Muscle layer of duodenum (tissue), 2 donors: ENCODE data around the gene PABPN1.
A peak's percentile ranks its signal among the peaks of the same experiment; 100 is the strongest.

Experiments used
- H3K27ac ChIP-seq: one replicate; pipeline ENCODE4 v1.7.0; 2013; ENCODE audit warnings: mild to moderate bottlenecking, low read length
- H3K27me3 ChIP-seq: one replicate; pipeline ENCODE4 v1.7.0; 2013; ENCODE audit warnings: low read depth, mild to moderate bottlenecking, control low read depth, low read length
- H3K36me3 ChIP-seq, 2 donors: one replicate each; pipeline ENCODE4 v1.7.0; 2013; ENCODE audit warnings: low read length in 2 of 2, control low read depth in 1 of 2, mild to moderate bottlenecking in 1 of 2; ENCODE audit not compliant: insufficient read depth in 2 of 2, control insufficient read depth in 1 of 2
- H3K4me1 ChIP-seq, 2 donors: one replicate each; pipeline ENCODE4 v1.7.0; 2013; ENCODE audit warnings: low read length in 2 of 2, mild to moderate bottlenecking in 2 of 2, control low read depth in 1 of 2, moderate library complexity in 1 of 2; ENCODE audit not compliant: insufficient read depth in 2 of 2, control insufficient read depth in 1 of 2
- H3K4me3 ChIP-seq, 2 donors: one replicate each; pipeline ENCODE4 v1.7.0; 2013; ENCODE audit warnings: low read length in 2 of 2, low read depth in 1 of 2, mild to moderate bottlenecking in 1 of 2
- H3K9me3 ChIP-seq, 2 donors: one replicate each; pipeline ENCODE4 v1.7.0; 2013; ENCODE audit warnings: low read length in 2 of 2, control low read depth in 1 of 2, mild to moderate bottlenecking in 1 of 2; ENCODE audit not compliant: control insufficient read depth in 1 of 2
- donor health status: healthy.

The PABPN1 gene

GRCh38 chr14:23355871-23356435, 34.7 kb downstream of the PABPN1 start:
- Histone ChIP-seq H3K9me3 (no peaks in the 10 kb centered on the region), H3K4me3 (no peak overlapping the region), H3K27ac (no peak overlapping the region), H3K4me1 (peaks cover 0 to 28% of the 10 kb centered on the region in 2 donors), H3K36me3 (peaks cover 3 to 20% of the 10 kb centered on the region in 2 donors), H3K27me3 (peaks cover 6% of the 10 kb centered on the region)

- Histone ChIP-seq H3K4me1 (peaks cover 2 to 33% of the 10 kb centered on the region in 2 donors), H3K27ac (no peak overlapping the region), H3K4me3 (no peak overlapping the region), H3K36me3 (peaks cover 3 to 22% of the 10 kb centered on the region in 2 donors), H3K27me3 (peaks cover 5% of the 10 kb centered on the region), H3K9me3 (no peaks in the 10 kb centered on the region)
Measured at GRCh38 chr14:23356662-23357061, 35.4 kb downstream of the PABPN1 start.

- Histone ChIP-seq H3K27me3 (no peaks in the 10 kb centered on the region), H3K36me3 (peaks cover 3 to 26% of the 10 kb centered on the region in 2 donors), H3K9me3 (no peaks in the 10 kb centered on the region), H3K27ac (no peak overlapping the region), H3K4me1 (peaks cover 7 to 33% of the 10 kb centered on the region in 2 donors), H3K4me3 (no peak overlapping the region)
Measured at GRCh38 chr14:23357261-23357660, 36.0 kb downstream of the PABPN1 start.

GRCh38 chr14:23358042-23358441, 36.8 kb downstream of the PABPN1 start:
- Histone ChIP-seq H3K4me3 (no peak overlapping the region), H3K27ac (no peak overlapping the region), H3K4me1 (peaks cover 7 to 32% of the 10 kb centered on the region in 2 donors), H3K27me3 (no peaks in the 10 kb centered on the region), H3K9me3 (no peaks in the 10 kb centered on the region), H3K36me3 (peaks cover 3 to 26% of the 10 kb centered on the region in 2 donors)

GRCh38 chr14:23358553-23359166, 37.4 kb downstream of the PABPN1 start:
- Histone ChIP-seq H3K36me3 (peaks cover 3 to 26% of the 10 kb centered on the region in 2 donors), H3K4me3 (no peak overlapping the region), H3K9me3 (no peaks in the 10 kb centered on the region), H3K4me1 (peaks cover 7 to 39% of the 10 kb centered on the region in 2 donors), H3K27me3 (no peaks in the 10 kb centered on the region), H3K27ac (no peak overlapping the region)

GRCh38 chr14:23359167-23359626, 37.9 kb downstream of the PABPN1 start:
- Histone ChIP-seq H3K4me3 (no peak overlapping the region), H3K27me3 (no peaks in the 10 kb centered on the region), H3K9me3 (no peaks in the 10 kb centered on the region), H3K27ac (no peak overlapping the region), H3K36me3 (peaks cover 3 to 26% of the 10 kb centered on the region in 2 donors), H3K4me1 (peaks cover 7 to 44% of the 10 kb centered on the region in 2 donors)

GRCh38 chr14:23359722-23360447, 38.6 kb downstream of the PABPN1 start:
- Histone ChIP-seq H3K4me1 (peaks cover 7 to 47% of the 10 kb centered on the region in 2 donors), H3K36me3 (peaks cover 3 to 26% of the 10 kb centered on the region in 2 donors)

GRCh38 chr14:23360496-23360895, 39.2 kb downstream of the PABPN1 start:
- H3K4me3 ChIP-seq: no peak overlapping the region
- peaks cover 7 to 47% of the 10 kb centered on the region in 2 donors for H3K4me1 ChIP-seq
- H3K36me3 ChIP-seq: peaks cover 3 to 26% of the 10 kb centered on the region in 2 donors
- no peaks in the 10 kb centered on the region for H3K27me3 ChIP-seq
- no peaks in the 10 kb centered on the region for H3K9me3 ChIP-seq
- peak overlapping the region; percentile 50 for H3K27ac ChIP-seq

More at GRCh38 chr14:23359722-23360447, 38.6 kb downstream of the PABPN1 start:
- H3K4me3 ChIP-seq: no peak overlapping the region
- no peak overlapping the region for H3K27ac ChIP-seq
- H3K9me3 ChIP-seq: no peaks in the 10 kb centered on the region
- H3K27me3 ChIP-seq: no peaks in the 10 kb centered on the region

GRCh38 chr14:23361320-23361719, 40.1 kb downstream of the PABPN1 start:
- Histone ChIP-seq H3K27ac (peak overlapping the region; percentile 50), H3K27me3 (no peaks in the 10 kb centered on the region), H3K9me3 (no peaks in the 10 kb centered on the region), H3K4me1 (peaks cover 7 to 47% of the 10 kb centered on the region in 2 donors), H3K4me3 (no peak overlapping the region), H3K36me3 (peaks cover 3 to 26% of the 10 kb centered on the region in 2 donors)

GRCh38 chr14:23361763-23362162, 40.5 kb downstream of the PABPN1 start:
- no peaks in the 10 kb centered on the region for H3K27me3 ChIP-seq
- peaks cover 3 to 26% of the 10 kb centered on the region in 2 donors for H3K36me3 ChIP-seq
- peaks cover 8 to 50% of the 10 kb centered on the region in 2 donors for H3K4me1 ChIP-seq
- H3K9me3 ChIP-seq: no peaks in the 10 kb centered on the region
- peak overlapping the region; percentile 27 for H3K27ac ChIP-seq
- no peak overlapping the region for H3K4me3 ChIP-seq

GRCh38 chr14:23362200-23362599, 40.9 kb downstream of the PABPN1 start:
- H3K27ac ChIP-seq: peak overlapping the region; percentile 27
- peaks cover 3 to 23% of the 10 kb centered on the region in 2 donors for H3K36me3 ChIP-seq
- no peaks in the 10 kb centered on the region for H3K27me3 ChIP-seq
- no peak overlapping the region for H3K4me3 ChIP-seq
- peaks cover 10 to 54% of the 10 kb centered on the region in 2 donors for H3K4me1 ChIP-seq
- no peaks in the 10 kb centered on the region for H3K9me3 ChIP-seq
